Mucosa of stomach (tissue), 1 donor: Measurements from ENCODE around the gene STAMBP.
A peak's percentile ranks its signal among the peaks of the same experiment; 100 is the strongest.
"Not testable (repeated sequence)": the region's sequence is repeated elsewhere in the genome, so short reads cannot be mapped to it uniquely, and the experiment has no call there.

Experiments
- H3K27me3 ChIP-seq: one replicate; pipeline ENCODE4 v1.7.0; 2013; ENCODE audit warnings: mild to moderate bottlenecking, low read length; ENCODE audit not compliant: control insufficient read depth, insufficient read depth
- H3K36me3 ChIP-seq: one replicate; pipeline ENCODE4 v1.7.0; 2013; ENCODE audit warnings: low read length; ENCODE audit not compliant: control insufficient read depth, insufficient read depth
- H3K4me1 ChIP-seq: one replicate; pipeline ENCODE4 v1.7.0; 2013; ENCODE audit warnings: mild to moderate bottlenecking, low read length; ENCODE audit not compliant: control insufficient read depth, insufficient read depth
- H3K4me3 ChIP-seq: one replicate; pipeline ENCODE4 v1.7.0; 2013; ENCODE audit warnings: low read length
- H3K9ac ChIP-seq: one replicate; pipeline ENCODE4 v1.7.0; 2013; ENCODE audit warnings: mild to moderate bottlenecking, low read length, moderate library complexity
- H3K9me3 ChIP-seq: one replicate; pipeline ENCODE4 v1.7.0; 2013; ENCODE audit warnings: mild to moderate bottlenecking, low read length, moderate library complexity; ENCODE audit not compliant: control insufficient read depth
- donor health status: Pancreatic carcinoma.

Gene STAMBP

DNA sequence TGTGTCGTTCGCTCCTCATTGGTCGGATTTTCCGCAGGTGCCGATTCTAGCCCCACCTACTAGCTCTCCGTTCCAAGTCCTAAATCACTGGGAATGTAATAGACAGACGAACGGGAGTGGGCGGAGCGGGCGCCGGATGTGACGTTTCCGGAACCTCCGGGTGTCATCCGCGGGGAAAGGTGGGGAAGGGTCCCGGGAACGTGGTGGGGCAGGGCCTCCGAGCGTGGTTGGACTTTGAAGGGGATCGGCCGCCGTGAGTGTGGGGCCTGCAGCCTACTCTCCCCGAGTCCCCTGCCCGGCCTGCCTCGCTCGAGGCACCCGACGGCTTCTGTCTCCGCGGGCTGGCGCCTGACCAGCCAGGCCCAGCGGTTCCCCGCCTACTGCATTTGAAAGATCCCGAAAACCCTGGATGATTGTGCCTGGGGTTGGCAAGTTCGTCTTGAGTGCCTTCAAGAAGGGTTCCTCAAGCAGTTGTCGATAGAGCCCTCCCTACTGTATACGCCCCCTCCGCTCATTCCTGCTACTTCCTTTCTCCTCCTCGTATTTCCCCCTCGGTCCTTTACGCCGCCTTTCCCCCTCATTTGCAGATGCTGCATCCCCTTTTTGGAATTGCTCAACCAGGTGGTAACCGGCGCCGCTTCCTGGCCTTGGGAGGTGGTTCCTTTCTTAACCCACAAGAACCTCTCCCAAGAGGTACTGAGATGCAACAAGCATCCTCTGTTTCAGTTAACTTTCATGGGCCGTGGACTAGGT, at the start of gene STAMBP:
Gene STAMBP (plus strand): TSS at position 144 of the 753 bp plus-strand sequence. CDS start 1,896 bp downstream, outside the sequence.
- H3K27me3 ChIP-seq, result no peaks in the 10 kb centered on the region
- H3K9me3 ChIP-seq, result no peaks in the 10 kb centered on the region
- peaks cover 3% of the 10 kb centered on the region for H3K36me3 ChIP-seq
- H3K4me3 ChIP-seq, result peak within 1 kb of the TSS; percentile 82
- peak within 1 kb of the TSS; percentile 91 for H3K9ac ChIP-seq
- peaks cover 18% of the 10 kb centered on the region for H3K4me1 ChIP-seq

DNA sequence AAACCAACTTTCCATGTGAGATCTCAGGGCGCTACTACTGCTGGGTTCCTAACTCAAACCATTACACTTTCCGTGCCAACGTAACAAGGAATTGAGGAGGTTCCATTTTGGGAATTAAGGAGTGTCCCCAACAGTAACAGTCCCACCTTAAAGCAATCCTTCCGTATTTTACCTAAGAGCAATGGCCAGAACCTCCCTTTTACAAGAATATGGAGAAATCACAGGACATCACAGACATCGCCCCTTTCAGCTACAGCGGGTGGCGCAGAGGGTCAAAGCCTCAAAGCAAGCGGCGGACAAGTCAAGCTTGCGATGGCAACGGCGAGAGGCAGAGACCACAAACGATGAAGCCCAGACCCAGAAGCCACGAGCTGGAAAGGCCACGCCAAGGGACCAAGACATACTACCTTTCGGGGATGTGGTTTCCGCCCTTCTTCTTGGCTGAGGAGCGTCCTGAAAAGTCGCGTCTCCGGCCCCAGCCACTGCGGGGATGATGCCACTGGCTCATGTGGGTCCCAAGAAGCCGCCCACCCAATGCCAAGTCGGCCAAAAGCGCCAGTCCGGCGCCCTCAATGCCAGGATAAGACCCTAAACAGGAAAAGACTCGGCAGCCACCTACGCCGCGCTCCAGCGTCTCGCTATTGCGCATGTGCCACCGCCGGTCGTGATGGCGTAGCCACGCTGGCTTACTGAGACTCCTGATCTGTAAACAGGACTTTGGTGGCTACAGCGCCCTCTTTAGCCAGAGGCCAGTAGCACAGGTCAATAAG, 49.1 kb upstream of the STAMBP start, which contains the start of gene DUSP11:
Gene DUSP11 (minus strand): TSS at position 637 of the 770 bp plus-strand sequence. CDS start 129 bp downstream, at position 508.
- H3K4me3 ChIP-seq, result peak within 1 kb of the TSS; percentile 85

DNA sequence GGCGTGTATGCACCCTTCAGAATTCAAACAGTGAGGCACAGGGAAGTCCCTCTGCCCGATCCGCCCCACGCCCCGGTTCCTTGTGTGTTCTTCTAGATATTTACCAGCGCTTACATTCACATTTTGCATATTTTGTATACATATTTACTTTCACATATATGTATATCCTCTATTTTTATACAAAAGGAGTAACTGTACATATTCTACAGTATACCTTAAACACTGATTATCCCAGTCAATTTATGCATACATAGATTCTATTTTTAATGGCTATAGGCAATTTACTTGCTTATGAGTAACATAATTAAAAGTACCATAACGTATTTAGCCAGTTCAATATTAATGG, 48.6 kb upstream of the STAMBP start:
- Histone ChIP-seq H3K9ac (peak overlapping the region; percentile 96), H3K4me1 (peaks cover 8% of the 10 kb centered on the region), H3K4me3 (peak overlapping the region; percentile 85), H3K36me3 (no peaks in the 10 kb centered on the region), H3K27me3 (no peaks in the 10 kb centered on the region), H3K9me3 (no peaks in the 10 kb centered on the region)

More for the DNA sequence above, 49.1 kb upstream of the STAMBP start, which contains the start of gene DUSP11:
- Histone ChIP-seq H3K9me3 (no peaks in the 10 kb centered on the region), H3K4me1 (peaks cover 8% of the 10 kb centered on the region), H3K36me3 (no peaks in the 10 kb centered on the region), H3K9ac (peak within 1 kb of the TSS; percentile 96), H3K27me3 (no peaks in the 10 kb centered on the region)

DNA sequence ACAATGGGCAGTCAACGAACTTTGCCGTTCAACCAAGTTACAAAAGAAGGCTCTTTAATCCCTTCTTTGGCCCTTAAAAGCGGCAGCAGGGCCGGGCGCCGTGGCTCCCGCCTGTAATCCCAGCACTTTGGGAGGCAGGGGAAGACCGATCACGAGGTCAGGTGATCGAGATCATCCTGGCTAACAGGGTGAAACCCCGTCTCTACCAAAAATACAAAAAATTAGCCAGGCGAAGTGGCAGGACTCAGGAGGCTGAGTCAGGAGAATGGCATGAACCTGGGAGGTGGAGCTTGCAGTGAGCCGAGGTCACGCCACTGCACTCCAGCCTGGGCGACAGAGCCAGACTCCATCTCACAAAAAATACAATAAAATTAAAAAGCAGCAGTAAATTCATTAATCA, 45.4 kb upstream of the STAMBP start:
- H3K9me3 ChIP-seq, H3K27me3 ChIP-seq, H3K4me1 ChIP-seq, H3K36me3 ChIP-seq, H3K4me3 ChIP-seq, H3K9ac ChIP-seq: not testable (repeated sequence)

DNA sequence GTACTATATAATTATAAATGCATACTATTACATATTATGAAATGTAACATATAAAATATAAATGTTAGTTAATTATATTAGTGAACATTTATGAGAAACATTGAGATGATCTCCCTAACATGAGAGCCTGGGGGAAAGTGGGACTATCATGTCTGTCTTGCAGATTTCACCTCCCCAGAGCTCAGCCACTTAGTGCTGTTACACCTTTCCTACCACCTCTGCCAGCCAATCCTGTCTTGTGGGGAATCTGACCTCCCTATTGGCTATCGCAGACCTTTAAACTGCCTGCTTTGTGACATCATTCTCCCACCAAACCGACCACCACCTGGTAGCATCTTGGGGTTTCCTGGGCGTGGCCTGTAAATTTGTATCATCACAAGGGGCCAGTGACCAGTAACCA, 44.9 kb upstream of the STAMBP start, which contains the start of gene C2orf78:
Gene C2orf78 (plus strand): TSS at position 301 of the 400 bp plus-strand sequence. CDS start 127 bp downstream, outside the sequence.
- not testable (repeated sequence) for H3K4me3 ChIP-seq, H3K4me1 ChIP-seq, H3K9me3 ChIP-seq, H3K27me3 ChIP-seq, H3K9ac ChIP-seq, H3K36me3 ChIP-seq

DNA sequence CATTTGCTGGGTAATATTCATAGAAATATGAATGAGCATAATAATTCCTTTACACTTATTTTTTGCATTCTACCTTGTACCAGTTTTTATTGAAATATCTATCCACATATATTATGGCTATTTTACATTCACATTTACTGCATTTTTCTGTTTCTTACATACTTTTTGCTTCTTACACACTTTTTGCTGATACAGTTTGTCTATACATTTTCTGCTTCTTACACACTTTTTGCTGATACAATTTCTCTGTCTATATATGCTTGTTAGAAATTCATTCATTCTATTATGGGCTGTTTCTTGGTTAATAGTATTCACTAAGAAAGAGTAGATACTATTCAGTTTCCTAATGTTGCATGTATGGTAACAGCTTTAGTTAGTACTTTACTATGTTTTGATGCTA, 16.9 kb upstream of the STAMBP start:
- Histone ChIP-seq H3K9me3 (no peaks in the 10 kb centered on the region), H3K27me3 (no peaks in the 10 kb centered on the region), H3K4me1 (no peaks in the 10 kb centered on the region), H3K4me3 (no peak overlapping the region), H3K36me3 (no peaks in the 10 kb centered on the region), H3K9ac (no peak overlapping the region)

DNA sequence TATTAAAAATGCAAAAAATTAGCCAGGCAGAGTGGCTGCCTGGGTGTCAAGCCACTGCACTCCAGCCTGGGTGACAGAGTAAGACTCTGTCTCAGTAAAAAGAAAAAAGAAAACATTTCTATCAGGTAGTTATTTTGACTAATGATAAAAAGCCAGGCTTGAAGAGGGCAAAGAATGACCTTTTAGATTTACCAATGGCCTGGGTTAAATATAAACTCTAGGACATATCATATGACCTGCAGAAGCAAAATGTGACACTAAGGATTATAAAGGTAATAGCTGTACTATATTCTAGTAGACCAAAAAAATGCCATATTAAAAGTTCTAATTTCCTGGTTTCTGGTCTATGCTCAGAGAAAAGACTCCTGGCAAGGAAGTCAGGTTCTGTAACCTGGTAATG, 16.1 kb upstream of the STAMBP start:
- Histone ChIP-seq H3K36me3 (no peaks in the 10 kb centered on the region), H3K9ac (no peak overlapping the region), H3K4me1 (no peaks in the 10 kb centered on the region), H3K4me3 (no peak overlapping the region), H3K9me3 (no peaks in the 10 kb centered on the region), H3K27me3 (no peaks in the 10 kb centered on the region)

DNA sequence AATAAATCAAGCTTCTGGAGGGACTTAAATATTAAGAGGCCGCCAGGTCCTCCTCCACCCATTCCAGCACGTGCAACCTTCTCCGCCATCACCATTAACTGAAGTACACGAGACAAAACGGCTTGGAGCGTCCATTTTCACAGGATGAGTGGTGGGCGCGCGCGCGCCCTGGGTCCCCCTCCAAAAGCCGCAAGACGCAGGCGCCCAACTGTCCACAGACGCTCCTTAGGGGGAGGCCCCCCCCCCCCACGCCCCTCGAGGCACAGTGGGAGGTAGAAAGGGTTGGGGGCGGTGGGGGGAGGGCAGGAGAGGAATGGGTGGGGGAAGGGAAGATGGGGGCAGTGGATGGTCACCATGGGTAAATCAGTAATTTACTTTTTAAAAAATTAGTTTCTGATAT, 10.5 kb upstream of the STAMBP start:
- H3K4me3 ChIP-seq, result no peak overlapping the region
- no peaks in the 10 kb centered on the region for H3K36me3 ChIP-seq
- no peaks in the 10 kb centered on the region for H3K27me3 ChIP-seq
- H3K9me3 ChIP-seq, result no peaks in the 10 kb centered on the region
- H3K9ac ChIP-seq, result no peak overlapping the region
- no peaks in the 10 kb centered on the region for H3K4me1 ChIP-seq

DNA sequence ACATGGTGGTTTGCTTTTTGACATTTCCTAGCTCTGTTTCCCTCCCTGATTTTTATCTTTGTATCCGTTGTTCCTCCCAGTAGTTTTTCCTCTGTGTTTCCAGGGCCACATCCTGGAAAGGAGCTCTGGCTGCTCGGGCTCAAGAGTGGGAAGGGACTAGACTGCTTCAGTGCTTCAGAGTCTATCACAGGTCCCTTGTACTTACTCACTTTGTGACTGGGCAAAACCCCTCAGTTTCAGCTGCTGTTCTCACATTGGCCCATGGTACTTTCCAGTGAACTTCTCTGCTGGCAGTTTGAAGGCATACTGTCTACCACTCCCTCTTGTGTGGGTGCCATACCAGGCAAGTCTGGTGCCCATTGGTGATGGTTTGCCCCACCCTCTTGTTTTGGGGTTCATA, 7.5 kb upstream of the STAMBP start:
- Histone ChIP-seq H3K4me3 (no peak overlapping the region), H3K4me1 (no peaks in the 10 kb centered on the region), H3K27me3 (no peaks in the 10 kb centered on the region), H3K36me3 (no peaks in the 10 kb centered on the region), H3K9ac (no peak overlapping the region), H3K9me3 (no peaks in the 10 kb centered on the region)

DNA sequence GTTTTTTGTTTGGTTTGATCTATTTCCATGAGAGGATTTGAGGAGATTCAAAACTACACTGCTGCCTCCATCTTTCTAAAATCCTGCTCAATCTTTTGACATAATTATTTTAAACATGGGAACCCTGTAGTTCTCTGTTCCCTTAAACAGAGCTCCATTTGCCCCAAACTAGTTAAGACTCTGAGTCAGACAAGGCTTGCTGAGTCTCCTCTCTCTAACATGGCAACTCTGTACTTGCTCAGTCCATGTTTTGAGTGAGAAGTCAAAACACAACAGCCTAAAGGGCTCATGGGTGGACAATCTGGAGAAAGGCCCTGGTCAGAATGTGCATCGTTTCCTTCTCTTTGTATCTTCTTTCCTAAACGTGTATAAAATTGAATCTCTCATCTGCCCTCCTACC, 7.1 kb upstream of the STAMBP start:
- H3K4me3 ChIP-seq, result no peak overlapping the region
- no peaks in the 10 kb centered on the region for H3K4me1 ChIP-seq
- no peaks in the 10 kb centered on the region for H3K27me3 ChIP-seq
- no peak overlapping the region for H3K9ac ChIP-seq
- no peaks in the 10 kb centered on the region for H3K36me3 ChIP-seq
- H3K9me3 ChIP-seq, result no peaks in the 10 kb centered on the region

DNA sequence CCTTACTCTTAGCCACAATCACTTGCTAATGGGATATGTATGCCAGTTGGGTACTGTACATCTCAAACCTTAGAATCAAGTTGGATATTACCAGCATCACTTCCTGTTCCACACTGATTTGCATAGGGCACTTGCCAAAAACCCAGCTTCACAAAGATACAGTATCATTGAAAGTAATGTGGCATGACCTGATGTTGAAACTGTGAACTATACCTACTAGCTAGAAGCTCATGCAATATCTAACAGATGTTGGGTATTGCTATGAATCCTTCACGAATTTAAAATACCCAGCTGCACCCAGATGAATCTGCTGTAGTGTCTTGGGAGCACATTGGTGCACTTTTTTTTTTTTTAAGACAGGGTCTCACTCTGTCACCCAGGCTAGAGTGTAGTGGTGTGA, 6.5 kb upstream of the STAMBP start:
- H3K4me3 ChIP-seq, result no peak overlapping the region
- H3K4me1 ChIP-seq, result no peaks in the 10 kb centered on the region

DNA sequence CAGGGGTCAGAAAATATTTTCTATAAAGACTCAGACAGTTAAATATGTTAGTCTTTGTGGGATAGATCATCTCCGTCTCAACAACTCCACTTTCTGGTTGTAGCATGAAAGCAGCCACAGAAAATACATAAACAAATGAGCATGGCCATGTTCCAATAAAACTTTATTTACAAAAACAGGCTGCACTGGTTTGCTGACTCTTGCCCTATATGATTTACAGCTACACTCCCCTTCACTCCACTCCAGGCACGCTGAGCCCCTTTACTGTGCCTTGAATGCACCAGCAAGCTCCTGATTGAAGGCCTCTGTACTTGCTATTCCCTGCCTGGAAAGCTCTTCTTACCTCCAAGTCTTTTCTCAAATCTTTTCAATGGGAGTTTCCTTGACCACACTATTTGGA, 5.8 kb upstream of the STAMBP start:
- Histone ChIP-seq H3K4me3 (no peak overlapping the region), H3K27me3 (no peaks in the 10 kb centered on the region), H3K36me3 (no peaks in the 10 kb centered on the region), H3K4me1 (peaks cover under 1% of the 10 kb centered on the region), H3K9me3 (no peaks in the 10 kb centered on the region), H3K9ac (no peak overlapping the region)

More for the DNA sequence above, 6.5 kb upstream of the STAMBP start:
- Histone ChIP-seq H3K9me3 (no peaks in the 10 kb centered on the region), H3K9ac (no peak overlapping the region), H3K36me3 (no peaks in the 10 kb centered on the region), H3K27me3 (no peaks in the 10 kb centered on the region)
